Stimulated activated CD8-positive, alpha-beta memory T cell treated with anti-CD3 and anti-CD28 coated beads, Interleukin-15, amount 100 ng/mL, for 48 hours (primary cell): ENCODE measurements around the gene PYDC2.

Experiments
- DNase-seq, 2 donors: peaks; one replicate each; pipeline ENCODE4 v3.0.0-alpha.2; 2020; ENCODE audit warnings: low read depth in 2 of 2

The PYDC2 gene

GRCh38 chr3:191461113-191461595, at the start of gene PYDC2:
Gene PYDC2 (plus strand): TSS chr3:191461163. CDS start chr3:191461163, 0 bp downstream.
- no peak for DNase-seq

DNA sequence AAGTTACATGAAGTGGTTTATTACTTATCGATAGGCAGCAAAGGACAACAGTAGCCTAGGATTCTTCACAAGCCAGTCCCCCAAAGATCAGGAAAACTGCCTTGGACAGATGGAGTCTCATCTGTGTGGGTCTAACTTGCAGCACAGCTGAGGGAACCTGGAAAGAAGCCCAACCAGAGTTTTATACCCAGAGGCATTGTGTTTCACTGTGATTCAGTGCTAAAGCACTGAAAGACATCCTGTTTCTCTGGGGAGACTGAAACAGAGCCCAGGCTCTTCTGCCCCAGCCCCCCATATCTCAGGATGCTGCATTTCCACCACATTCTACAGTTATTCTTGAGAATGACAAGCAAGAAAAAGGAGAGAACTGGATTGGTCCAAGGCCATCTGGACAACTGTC, 48.2 kb upstream of the PYDC2 start:
- DNase-seq: no peak

DNA sequence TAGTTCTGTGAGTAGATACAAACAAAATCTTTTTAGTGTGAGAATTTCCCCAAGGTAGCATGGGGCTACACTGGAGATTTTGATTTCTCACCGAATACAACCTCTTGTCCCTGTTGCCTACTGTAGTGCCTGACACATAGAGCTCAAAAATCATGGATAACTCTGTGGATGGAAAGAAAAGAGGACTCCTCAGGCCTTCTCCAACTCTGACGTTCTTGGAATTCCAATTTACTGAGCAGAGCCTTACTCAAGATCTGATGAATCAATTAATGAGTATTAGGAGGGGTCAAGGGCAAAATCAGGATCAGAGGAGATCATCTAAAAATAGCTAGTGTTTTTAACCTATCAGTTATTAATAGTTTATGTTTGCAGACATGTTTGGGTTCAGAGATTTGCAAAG, 46.7 kb upstream of the PYDC2 start:
- DNase-seq: no peak

DNA sequence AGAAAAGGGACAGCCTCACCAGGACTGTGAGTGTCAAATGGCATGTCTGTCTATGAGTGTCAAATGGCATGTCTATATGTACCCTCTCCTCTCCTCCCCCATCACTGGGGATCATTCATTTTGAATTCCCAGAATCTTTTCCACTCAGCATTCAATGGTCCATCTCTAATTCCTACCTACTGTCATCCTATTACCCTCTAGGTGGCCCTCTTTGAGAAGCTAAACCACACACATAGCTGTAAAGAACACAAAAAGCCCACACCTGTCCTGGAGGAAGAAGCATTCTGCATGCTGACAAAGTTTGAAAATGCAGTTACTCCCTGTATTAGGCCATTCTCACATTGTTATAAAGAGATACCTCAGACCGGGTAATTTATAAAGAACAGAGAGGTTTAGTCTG, 46.2 kb upstream of the PYDC2 start:
- no peak for DNase-seq

DNA sequence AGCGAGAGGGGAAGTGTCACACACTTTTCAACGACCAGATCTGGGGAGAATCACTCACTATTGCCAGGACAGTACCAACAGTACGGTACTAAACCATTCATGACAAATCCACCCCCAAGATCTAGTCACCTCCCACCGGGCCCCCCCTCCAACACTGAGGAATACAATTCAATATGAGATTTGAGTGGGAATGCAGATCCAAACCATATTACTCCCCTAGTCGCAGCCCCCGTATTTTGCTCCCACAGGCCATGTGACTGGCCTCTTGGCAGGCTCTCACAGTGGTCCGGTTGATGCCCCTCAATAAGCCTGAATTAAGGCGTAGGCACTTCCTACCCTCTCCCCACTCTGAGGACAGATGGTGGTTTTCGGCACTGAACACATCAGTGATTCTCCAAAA, 45.4 kb upstream of the PYDC2 start:
- no peak for DNase-seq

DNA sequence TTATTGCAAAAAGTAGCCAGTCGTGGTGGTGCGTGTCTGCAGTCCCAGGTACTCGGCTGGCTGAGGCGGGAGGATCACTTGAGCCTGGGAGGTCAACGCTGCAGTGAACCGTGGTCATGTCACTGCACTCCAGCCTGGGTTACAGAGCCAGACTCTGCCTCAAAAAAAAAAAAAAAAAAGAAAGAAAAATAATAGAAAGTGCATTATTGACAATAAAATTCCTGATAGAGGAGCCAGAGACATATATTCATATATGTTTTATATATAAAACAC, 43.6 kb upstream of the PYDC2 start:
- no peak for DNase-seq

GRCh38 chr3:191420771-191421170, 40.2 kb upstream of the PYDC2 start:
- DNase-seq: no peak

DNA sequence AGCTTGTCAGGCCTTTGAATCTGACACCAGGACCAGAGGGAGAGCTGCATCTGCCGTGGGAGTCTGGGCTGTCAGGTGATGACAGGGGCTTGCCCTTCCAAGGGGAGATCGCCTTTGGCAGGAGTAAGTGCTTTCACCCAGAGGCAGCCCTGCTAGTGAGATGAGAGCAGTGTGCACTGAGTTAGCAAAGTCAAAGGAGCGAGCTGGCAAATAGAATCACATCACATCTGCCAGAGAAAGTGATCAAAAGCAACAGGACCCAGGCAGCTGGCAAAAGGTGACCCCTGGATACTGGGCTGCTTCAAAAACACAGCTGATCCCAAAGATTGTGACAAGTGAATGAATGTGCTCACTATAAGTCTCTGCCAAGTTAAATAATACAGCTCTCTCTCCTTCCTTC, 36.1 kb upstream of the PYDC2 start:
- DNase-seq: no peak

DNA sequence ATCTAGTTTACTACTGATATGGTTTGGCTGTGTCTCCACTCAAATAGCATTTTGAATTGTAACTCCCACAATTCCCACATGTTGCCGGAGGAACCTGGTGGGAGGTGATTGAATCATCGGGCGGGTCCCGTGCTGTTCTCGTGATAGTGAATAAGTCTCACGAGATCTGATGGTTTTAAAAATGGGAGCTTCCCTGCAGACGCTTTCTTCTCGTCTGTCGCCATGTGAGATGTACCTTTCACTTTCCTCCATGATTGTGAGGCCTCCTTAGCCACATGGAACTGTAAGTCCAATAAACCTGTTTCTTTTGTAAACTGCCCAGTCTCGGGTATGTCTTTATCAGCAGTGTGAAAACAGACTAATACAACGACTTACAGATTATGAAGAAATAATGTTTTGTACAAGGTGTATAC, 35.6 kb upstream of the PYDC2 start:
- DNase-seq: no peak

DNA sequence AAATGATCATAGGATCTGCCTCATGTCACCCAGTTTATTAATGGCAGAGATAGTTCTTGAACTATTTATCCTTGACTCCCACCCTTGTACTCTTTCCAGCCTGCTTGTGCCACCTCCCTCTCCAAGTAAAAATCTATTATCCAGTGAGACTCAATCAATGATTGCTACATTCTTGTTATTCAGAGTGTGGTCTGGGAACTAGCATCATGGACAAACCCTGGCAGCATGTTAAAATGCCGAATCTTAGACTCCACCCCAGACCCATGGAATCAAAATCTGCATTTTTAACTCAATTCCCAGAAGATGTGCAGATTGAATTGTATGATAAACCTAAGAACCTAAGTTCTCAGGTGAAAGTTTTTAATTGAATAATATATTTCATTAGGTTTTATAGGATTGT, 34.7 kb upstream of the PYDC2 start:
- no peak for DNase-seq

DNA sequence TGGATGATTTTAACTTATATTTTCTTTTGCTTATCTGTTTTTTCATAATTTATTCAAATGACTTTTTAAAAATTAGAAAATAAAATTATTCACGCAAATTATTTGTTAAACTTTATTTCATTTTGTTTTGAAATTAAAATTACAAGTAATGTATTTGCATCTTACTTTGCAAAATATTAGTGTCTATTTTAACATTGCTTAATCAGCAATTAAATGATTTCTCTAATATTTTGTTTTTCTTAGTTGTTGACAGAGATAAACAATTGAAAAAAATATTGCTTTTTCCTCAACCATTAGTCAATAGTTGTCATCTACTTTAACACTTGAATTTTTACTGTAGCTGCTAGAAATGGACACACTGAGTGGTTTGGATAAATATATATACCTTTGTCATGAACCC, 32.8 kb upstream of the PYDC2 start:
- no peak for DNase-seq

DNA sequence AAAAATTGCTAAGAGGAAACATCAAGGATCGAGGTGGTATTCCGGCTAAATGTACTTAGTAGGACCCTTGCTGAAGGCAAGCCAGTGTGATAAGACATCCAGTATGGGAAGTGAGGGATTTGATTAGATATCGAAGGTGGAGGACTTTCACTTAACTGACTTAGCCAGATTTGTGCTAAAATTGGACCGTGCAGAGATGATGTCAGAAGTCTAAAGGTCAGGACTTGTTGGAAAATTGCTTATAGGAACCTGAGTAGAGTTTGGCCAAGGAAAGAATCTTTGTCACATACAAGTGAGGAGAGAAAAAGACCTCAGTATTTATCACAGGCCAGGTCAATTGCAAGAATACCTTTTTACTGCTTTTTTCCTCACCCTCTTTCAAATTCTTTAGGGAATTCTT, 30.9 kb upstream of the PYDC2 start:
- DNase-seq: no peak

DNA sequence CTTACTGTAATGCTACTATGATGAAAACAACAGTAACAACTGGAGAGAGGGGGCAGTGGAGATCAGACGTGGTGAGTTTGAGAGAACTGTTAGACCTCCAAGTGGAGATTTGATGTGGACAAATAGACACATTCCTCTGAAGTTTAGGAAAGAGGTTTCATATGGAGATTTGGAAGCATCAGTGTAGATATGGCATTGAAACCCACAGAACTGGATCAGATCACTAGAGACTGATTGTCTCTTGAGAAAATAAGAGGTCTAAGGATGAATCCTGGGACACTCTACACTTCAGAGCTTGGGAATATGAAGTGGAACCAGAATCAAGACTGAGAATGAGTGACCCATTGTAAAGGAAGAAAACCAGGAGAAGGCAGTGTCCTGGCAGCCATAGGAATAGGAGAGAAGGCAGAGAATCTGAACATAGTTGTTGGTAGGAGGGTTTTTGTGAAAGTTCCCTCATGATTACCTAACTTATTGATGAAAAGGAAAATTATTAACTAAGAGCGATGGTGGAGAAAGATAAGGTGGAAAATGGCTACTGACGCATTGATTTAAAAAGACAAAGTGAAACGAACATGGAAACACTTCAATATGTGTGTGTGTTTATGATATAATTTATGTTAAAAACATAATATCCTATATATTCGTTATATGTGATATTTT, 29.7 kb upstream of the PYDC2 start:
- DNase-seq: no peak

DNA sequence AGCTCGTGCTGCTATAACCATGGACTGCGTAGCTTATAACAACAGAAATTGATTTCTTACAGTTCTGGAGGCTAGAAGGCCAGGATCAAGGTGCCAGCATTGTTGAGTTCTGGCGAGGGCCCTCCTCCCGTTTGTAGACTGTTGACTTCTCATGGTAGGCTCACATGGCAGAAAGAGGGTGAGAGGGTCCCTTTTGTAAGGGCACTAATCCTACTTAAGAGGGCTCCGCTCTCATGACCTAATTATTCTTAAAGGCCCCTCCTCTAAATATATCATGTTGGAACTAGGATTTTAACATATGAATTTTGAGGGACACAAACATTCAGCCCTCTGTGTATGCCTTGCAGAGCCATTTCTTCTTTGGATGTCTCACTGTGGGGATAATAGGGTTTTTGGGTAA, 28.8 kb upstream of the PYDC2 start:
- no peak for DNase-seq

DNA sequence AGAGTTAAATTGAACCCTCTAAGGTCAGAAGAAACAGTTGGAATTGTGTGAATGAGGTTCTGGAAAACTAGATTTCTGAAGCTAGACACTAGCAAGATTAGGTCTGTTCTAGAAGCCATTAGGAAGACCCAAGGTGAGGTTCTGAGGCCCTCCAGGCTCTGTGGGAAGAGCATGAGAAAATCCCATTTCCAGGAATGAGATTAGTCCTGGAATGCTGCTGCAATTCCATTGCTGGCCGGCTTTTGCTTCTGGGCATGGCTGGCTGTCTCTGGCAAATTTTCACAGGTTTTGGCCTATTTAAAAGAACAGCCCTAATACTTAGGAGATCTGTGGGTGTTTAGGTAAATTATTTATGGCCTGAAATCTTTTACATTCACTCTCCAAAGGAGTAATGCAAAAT, 26.9 kb upstream of the PYDC2 start:
- DNase-seq: no peak

- DNase-seq: no peak
Measured at GRCh38 chr3:191435981-191436380, 25.0 kb upstream of the PYDC2 start.

- no peak for DNase-seq
Measured at GRCh38 chr3:191438150-191438814, 22.7 kb upstream of the PYDC2 start.

DNA sequence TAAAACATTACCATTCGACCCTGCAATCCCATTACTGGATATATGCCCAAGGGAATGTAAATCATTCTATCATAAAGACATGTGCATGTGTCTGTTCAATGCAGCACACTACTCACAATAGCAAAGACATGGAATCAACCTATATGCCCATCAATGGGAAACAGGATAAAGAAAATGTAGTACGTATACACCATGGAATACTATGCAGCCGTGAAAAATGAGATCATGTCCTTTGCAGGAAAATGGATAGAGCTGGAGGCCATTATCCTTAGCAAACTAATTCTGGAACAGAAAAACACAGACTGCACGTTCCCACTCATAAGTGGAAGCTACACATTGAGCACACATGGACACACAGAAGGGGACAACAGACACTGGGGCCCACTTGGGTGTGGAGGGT, 20.4 kb upstream of the PYDC2 start:
- no peak for DNase-seq

DNA sequence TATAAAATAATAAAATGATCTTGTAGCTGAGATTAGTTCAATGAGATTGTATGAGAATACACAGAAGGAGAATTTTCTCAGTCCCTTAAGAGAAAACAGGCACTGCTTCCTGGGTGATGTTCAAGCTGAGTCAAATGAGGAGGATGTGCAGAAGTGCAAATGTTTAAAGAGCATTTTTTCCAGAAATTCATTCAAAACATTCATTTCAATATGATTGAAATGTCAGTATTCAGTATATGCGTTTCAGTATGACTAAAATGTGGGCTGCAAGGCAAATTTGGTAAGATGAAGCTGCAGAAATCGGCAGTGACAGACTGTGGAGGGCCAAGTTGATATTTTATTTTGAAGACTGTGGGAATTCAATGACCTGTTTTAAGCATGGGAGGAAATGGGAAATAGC, 19.3 kb upstream of the PYDC2 start:
- no peak for DNase-seq

DNA sequence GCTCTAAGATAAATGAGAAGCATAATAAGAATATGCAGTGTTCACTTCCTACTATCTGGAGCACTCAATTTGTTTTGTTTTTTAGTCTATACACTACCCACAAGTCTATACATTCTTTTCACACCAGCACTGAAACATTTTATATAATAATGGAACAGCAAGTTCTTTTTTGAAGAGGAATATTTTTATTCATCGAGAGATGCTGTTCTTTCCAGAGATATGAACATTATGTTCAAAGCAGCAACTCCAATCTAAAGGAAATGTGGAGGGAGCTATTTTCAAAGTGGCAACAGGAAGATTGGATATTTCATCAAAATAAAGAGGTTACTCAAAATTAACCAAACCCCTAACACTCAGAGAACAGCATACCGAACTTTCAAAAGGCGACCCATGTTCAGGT, 16.4 kb upstream of the PYDC2 start:
- DNase-seq: no peak

DNA sequence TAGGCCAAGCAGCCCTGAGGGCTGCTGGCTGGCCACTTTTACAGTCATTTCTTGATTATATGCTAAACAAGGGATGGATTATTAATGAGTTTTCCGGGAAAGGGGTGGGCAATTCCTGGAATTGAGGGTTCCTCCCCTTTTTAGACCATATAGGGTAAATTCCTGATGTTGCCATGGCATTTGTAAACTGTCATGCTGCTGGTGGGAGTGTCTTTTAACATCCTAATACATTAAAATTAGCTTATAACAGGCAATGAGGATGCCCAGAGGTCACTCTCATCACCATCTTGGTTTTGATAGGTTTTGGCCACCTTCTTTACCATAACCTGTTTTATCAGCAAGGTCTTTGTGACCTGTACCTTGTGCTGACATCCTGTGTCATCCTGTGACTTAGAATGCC, 11.7 kb upstream of the PYDC2 start:
- no peak for DNase-seq

- no peak for DNase-seq
Measured at GRCh38 chr3:191455257-191455952, 5.6 kb upstream of the PYDC2 start.

DNA sequence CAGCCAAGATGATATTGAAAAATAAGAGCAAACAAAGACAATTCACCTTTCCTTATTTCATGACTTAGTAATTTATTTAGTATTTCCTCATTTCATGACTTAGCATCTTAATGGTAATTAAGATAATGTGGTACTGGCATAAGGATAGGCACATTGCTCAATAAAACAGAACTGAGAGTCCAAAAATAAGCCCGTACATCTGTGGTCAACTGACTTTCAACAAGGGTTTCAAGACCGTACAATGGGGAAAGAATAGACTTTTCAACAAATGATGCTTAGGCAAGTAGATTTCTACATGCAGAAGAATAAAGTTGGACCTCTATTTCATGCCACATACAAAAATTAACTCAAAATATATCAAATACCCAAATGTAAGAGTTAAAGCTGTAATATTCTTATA, 603 bp upstream of the PYDC2 start:
- DNase-seq: no peak
